SW 1271 (cell line): ENCODE data around the gene SFTPB.
"Not testable (repeated sequence)": the region's sequence is repeated elsewhere in the genome, so short reads cannot be mapped to it uniquely, and the experiment has no call there.

ENCODE experiments used
- DNase-seq, 2 experiments: peaks; one replicate each; lab custom pipeline; 2025; lab: John Stamatoyannopoulos, UW

SFTPB gene

GRCh38 chr2:85668009-85668856, at the start of gene SFTPB:
Gene SFTPB, minus strand, starts transcription at chr2:85668199. Its CDS starts 16 bp downstream, at chr2:85668183.
- DNase-seq = no peak

DNA sequence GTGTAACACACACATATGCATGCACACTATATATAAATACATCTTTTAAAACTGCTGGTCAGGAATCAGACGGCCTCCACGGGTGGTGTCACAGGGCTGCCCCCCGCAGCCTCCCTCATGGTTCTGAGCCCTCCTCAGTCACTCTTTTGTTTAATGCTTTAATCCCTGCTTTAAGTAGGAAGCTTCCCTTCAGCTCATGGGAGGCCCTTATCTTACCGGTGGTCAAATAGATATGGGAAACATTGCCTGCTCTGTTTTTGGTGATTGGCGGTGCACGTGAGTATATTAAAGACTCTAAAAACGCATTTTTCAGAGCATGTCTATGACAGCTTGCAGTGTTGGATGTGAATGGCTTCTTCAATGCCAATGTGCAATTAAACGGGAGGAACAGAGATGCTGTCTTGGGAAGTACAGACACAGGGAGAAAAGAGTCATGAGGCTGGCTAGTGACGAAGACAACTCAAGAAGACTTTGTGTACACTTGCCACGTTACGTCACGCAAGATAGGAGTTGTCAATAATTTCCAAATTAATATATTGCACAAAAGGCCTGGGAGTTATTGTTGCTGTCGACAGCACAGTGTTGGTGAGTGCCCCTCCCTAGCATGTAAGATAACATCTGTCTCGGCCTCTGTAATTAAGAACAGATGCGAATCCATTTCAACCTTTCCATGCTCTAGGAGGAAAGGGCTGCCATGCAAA, 49.5 kb upstream of the SFTPB start:
- no peak for DNase-seq

- no peak for DNase-seq
Measured at GRCh38 chr2:85716346-85716914, 48.4 kb upstream of the SFTPB start.

GRCh38 chr2:85714841-85715240, 46.8 kb upstream of the SFTPB start:
- DNase-seq = no peak

- DNase-seq = not testable (repeated sequence)
Measured at GRCh38 chr2:85714421-85714820, 46.4 kb upstream of the SFTPB start.

DNA sequence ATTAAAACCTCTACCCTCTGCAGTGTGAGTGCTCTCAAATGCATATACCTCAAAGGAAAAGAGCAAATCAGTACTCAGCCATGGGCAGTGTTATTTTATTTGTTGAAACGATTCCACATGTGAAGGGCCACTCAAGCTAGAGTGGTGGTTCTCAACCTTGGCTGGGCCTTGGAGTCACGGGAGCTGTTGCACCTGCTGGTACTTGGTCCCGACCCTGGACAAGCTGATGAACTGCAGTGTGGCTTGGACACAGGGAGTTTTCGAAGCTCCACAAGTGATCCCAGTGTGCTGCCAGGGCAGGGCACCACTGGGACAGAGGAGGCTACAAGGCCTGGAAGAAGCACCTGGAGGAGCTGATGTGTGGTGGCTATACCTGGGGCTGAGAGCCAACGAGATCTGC, 45.8 kb upstream of the SFTPB start:
- DNase-seq = no peak

- no peak for DNase-seq
Measured at GRCh38 chr2:85712849-85713612, 45.0 kb upstream of the SFTPB start.

GRCh38 chr2:85712336-85712735, 44.3 kb upstream of the SFTPB start:
- DNase-seq = no peak

- no peak for DNase-seq
Measured at GRCh38 chr2:85711578-85712060, 43.6 kb upstream of the SFTPB start.

DNA sequence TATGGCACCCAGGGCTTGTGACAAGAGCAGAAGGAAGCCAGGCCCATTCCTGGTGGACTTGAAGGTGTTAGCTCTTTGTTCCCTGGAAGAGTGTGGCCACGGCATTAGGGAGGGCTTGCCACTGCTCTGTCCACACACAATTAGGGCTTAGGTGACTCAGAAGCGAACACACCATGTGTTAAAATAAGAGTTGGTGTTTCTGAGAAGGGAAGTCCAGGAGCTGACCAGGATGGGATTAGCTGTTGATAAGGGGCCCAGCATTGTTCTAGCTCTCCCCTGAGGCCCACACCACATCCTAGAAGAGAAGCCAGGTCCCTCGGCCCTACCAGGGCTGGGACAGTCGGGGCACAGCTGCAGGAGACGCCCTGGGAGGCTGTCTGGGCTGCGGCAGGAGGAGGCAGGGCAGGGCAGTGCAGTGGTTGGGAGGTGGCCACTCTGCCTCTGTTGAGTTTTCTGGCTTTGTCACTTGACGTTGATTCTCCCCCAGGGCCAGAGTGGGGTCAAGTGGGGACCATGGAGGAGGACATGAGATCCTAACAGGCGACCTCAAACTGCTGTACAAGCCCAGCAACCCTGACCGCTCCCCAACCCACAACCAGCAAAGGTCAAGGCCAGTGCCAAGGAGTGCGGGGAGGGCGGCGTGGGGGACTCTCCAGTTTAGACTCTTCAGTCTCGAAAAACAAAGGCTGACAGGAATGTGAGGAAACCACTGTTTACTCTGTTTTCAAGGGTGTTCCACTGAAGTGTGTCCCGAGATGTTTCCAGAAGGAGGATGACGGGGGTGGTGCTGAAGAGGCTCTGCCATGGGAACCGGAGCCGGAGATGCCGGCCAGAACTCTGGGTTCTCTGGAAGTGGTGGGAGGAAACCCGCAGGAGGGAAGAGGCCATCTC, 42.9 kb upstream of the SFTPB start:
- no peak for DNase-seq

DNA sequence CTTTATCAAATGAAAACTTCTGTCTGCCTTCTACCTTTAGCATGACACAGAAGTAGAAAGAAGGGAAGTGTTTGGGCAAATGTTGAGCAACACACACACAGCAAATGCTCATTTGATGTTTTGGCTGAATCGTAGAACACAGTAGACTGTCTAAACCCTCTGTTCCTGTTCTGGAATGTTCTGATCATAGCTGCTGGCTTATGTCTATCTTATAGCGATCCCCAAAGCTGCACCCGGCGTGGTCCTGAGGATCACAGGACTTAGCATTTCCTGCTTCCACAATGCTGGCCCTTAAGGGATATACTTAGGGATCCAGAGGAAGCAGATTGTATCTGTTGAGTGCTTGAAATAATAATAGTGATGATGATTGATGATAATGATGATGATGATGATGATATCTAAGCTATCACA, 41.4 kb upstream of the SFTPB start:
- DNase-seq = no peak

- DNase-seq = no peak
Measured at GRCh38 chr2:85708641-85709040, 40.6 kb upstream of the SFTPB start.

DNA sequence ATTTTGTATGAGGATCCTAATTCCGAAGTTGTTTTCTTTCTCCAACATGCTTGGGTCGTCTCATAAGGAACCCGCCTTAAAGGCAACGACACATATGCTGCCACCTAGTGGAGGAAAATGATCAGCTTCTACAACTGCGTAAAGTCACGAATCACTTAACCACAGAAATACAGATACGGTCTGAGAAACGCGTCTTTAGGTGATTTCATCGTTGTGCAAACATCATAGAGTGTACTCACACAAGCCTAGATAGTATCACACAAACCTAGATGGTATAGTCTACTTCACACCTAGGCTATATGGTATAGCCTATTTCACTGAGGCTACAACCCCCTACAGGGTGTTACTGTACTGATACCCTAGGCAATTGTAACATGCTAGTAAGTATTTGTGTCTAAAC, 39.3 kb upstream of the SFTPB start:
- peak; percentile 35 to 72 for DNase-seq

DNA sequence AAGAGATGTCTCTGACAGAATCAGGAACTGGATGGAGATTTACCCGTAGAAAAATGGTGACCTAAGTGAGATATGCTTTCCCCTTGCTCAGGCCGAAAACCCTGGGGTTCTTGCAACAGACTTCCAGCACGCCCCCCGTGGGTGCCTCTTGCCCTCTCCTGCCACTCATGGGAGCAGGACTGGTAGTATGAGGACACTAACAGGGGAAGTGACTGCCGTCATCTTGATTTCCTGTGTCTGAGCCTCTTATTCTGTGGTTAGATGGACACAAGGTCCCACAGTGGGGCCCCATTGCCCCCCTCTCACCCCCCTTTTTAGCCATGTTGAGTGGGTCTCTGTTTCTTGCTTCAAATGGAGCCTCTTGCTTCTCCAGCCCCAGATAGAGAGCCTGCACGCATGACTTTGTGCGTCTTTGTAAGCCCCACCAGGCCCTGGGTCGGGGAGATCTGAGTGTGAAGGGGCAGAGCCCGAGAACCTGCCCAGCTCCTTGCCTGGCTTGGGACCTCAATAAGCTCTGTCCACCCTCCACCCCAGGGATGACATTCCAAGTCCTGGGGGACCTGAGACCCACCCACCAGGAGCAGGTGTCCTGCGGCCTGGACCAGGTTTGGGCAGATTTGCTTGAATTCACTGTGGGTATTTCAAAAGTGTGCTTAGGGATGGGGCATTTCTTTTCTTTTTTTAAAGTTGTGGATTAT, 38.7 kb upstream of the SFTPB start:
- no peak for DNase-seq

GRCh38 chr2:85706063-85706462, 38.1 kb upstream of the SFTPB start:
- no peak for DNase-seq

DNA sequence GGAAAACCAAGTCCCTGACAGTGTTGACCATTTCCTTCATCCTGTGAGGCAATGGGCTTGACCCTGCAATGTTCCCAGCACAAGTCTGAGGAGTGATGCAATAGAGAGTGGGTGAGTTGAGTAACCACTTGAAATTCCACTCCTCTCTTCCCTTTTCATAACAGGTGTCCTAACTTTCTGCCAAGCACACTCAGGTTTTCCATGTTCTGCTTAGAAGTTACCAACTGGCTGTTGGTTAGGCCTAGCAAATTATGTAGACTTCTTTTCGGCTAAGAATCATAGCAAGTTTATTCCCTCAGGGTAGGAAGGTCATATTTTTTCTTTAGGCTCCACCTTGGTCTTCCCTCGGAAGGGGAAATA, 37.7 kb upstream of the SFTPB start:
- no peak for DNase-seq

GRCh38 chr2:85704800-85705679, 37.0 kb upstream of the SFTPB start:
- DNase-seq = no peak

- no peak for DNase-seq
Measured at GRCh38 chr2:85704038-85704437, 36.0 kb upstream of the SFTPB start.

DNA sequence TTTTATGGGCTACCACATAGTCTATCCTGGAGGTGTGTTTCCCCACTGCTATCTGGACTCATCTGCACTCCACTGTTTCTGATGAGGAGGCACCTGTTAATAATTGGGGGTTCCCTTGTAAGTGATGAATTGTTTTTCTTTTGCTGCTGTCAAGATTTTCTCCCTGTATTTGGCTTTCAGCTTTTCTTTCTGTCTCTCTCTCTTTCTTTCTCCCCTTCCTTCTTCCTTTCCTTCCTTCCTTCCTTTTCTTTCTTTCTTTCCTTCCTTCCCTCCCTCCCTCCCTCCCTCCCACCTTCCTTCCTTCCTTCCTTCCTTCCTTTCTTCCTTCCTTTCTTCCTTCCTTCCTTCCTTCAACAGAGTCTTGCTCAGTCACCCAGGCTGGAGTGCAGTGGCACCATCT, 35.3 kb upstream of the SFTPB start:
- DNase-seq = no peak

DNA sequence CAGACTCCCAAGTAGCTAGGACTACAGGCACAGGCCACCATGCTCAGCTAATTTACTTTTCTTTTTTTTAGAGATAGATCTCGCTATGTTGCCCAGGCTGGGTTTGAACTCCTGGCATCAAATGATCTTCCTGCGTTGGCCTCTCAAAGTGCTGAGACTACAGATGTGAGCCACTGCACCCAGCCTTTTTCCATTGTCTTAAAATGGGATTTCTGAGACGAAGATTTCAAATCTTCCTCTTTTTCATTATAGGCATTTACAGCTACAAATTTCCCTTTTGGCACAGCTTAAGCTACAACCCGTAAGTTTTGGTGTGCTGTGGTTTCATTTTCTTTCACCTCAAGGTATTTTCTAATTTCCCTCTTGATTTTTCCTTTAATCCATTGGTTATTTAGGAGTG, 34.8 kb upstream of the SFTPB start:
- DNase-seq = no peak
